Activated CD4-positive, alpha-beta memory T cell treated with anti-CD3 and anti-CD28 coated beads, Interleukin-2, amount 10 ng/mL, durations not matched to agents 7 days and 5 days (primary cell): Measurements from ENCODE around the gene GADD45GIP1. TPM values are rescaled to one million over a fixed set of nuclear protein-coding genes. Genes with fewer than 3 reads are reported as not detected.
A peak's percentile ranks its signal among the peaks of the same experiment; 100 is the strongest.

Experiments
- CTCF ChIA-PET: fragments of 350-600 bp; sonication (Branson Sonifier 250); formaldehyde crosslinking; loops from one replicate; lab custom pipeline; 2021; ENCODE audit warnings: antibody characterized with exemption, inconsistent platforms; lab: Charles Lee
- POLR2A ChIA-PET: fragments of 350-600 bp; sonication (Branson Sonifier 250); formaldehyde crosslinking; loops from one replicate; lab custom pipeline; 2021; ENCODE audit warnings: antibody characterized with exemption; lab: Charles Lee
- DNase-seq: peaks from one replicate; pipeline ENCODE4 v3.0.0-alpha.2; 2020
- H3K27ac Mint-ChIP-seq: one replicate; pipeline ENCODE4 v1.8.0; 2021; ENCODE audit warnings: mild to moderate bottlenecking, mixed read lengths
- H3K27me3 Mint-ChIP-seq: one replicate; pipeline ENCODE4 v1.8.0; 2021; ENCODE audit warnings: mixed read lengths
- H3K36me3 Mint-ChIP-seq: one replicate; pipeline ENCODE4 v1.8.0; 2021; ENCODE audit warnings: low read depth, mixed read lengths
- H3K4me1 Mint-ChIP-seq: one replicate; pipeline ENCODE4 v1.8.0; 2021; ENCODE audit warnings: mixed read lengths
- H3K4me3 Mint-ChIP-seq: one replicate; pipeline ENCODE4 v1.8.0; 2021; ENCODE audit warnings: mild to moderate bottlenecking, mixed read lengths
- H3K9me3 Mint-ChIP-seq: one replicate; pipeline ENCODE4 v1.8.0; 2021; ENCODE audit warnings: mixed read lengths
- total RNA-seq, 2 experiments: library from RNA; stranded (reverse); gene quantifications; one replicate each; pipeline ENCODE4 v1.2.3, GENCODE V29; 2021

Gene GADD45GIP1
- total RNA-seq, 2 experiments from 2014 or later = 17.5 to 18.4 TPM

GRCh38 chr19:12944104-12944674 lies 12.8 kb downstream of the GADD45GIP1 start:
- no peak for DNase-seq
- ChIA-PET POLR2A (interaction anchor here (5.4 kb wide), 1 partner anchor 11 kb away, joined by 43 read pairs; the partner anchor contains the start of gene GADD45GIP1), CTCF (interaction anchor here (1.2 kb wide), 1 partner anchor 59 kb away, joined by 3 read pairs; no protein-coding TSS in a partner anchor)
- Mint-ChIP-seq H3K27me3 (no peaks in the 10 kb centered on the region), H3K4me3 (no peak overlapping the region), H3K9me3 (no peaks in the 10 kb centered on the region), H3K36me3 (peaks cover 86% of the 10 kb centered on the region), H3K4me1 (peaks cover 82% of the 10 kb centered on the region), H3K27ac (peak overlapping the region; percentile 92)

GRCh38 chr19:12943437-12944044 lies 13.5 kb downstream of the GADD45GIP1 start:
- H3K9me3 Mint-ChIP-seq = no peaks in the 10 kb centered on the region
- peak overlapping the region; percentile 13 for H3K4me3 Mint-ChIP-seq
- no peak for DNase-seq
- H3K36me3 Mint-ChIP-seq = peaks cover 88% of the 10 kb centered on the region
- peak overlapping the region; percentile 78 for H3K27ac Mint-ChIP-seq
- POLR2A ChIA-PET = interaction anchor here (0.6 to 5.4 kb wide), 2 partner anchors 12 to 212 kb away, joined by 3 to 43 read pairs; partner anchors contain the start of gene GADD45GIP1
- CTCF ChIA-PET = interaction anchor here (1.2 kb wide), 1 partner anchor 59 kb away, joined by 3 read pairs; no protein-coding TSS in a partner anchor
- H3K4me1 Mint-ChIP-seq = peaks cover 81% of the 10 kb centered on the region
- no peaks in the 10 kb centered on the region for H3K27me3 Mint-ChIP-seq

- DNase-seq = no peak
- ChIA-PET CTCF (interaction anchor here (0.5 to 1.5 kb wide), 3 partner anchors 24 to 56 kb away, joined by 3 to 4 read pairs (median 4); no protein-coding TSS in a partner anchor), POLR2A (interaction anchor here (0.9 to 1.5 kb wide), 3 partner anchors 15 to 149 kb away, joined by 3 to 4 read pairs (median 3); partner anchors contain the start of genes GCDH and JUNB)
- Mint-ChIP-seq H3K27me3 (no peaks in the 10 kb centered on the region), H3K4me1 (peaks cover 76% of the 10 kb centered on the region), H3K36me3 (peaks cover 73% of the 10 kb centered on the region), H3K9me3 (no peaks in the 10 kb centered on the region), H3K27ac (peak overlapping the region; percentile 92), H3K4me3 (peak overlapping the region; percentile 99)
Measured at GRCh38 chr19:12940897-12941296, 16.1 kb downstream of the GADD45GIP1 start.

- Mint-ChIP-seq H3K27me3 (no peaks in the 10 kb centered on the region), H3K4me3 (peak overlapping the region; percentile 99), H3K9me3 (no peaks in the 10 kb centered on the region), H3K27ac (peak overlapping the region; percentile 92), H3K4me1 (peaks cover 68% of the 10 kb centered on the region), H3K36me3 (peaks cover 65% of the 10 kb centered on the region)
- no peak for DNase-seq
- POLR2A ChIA-PET = interaction anchor here (0.7 to 3.3 kb wide), 8 partner anchors 8 to 58 kb away, joined by 3 to 37 read pairs (median 9); partner anchors contain the start of genes GADD45GIP1 and GCDH
- CTCF ChIA-PET = interaction anchor here (1.0 kb wide), 1 partner anchor 55 kb away, joined by 4 read pairs; no protein-coding TSS in a partner anchor
Measured at GRCh38 chr19:12939975-12940423, 17.0 kb downstream of the GADD45GIP1 start.

GRCh38 chr19:12938779-12939601 lies 18.0 kb downstream of the GADD45GIP1 start:
- peak; percentile 51 for DNase-seq
- H3K9me3 Mint-ChIP-seq = no peaks in the 10 kb centered on the region
- ChIA-PET CTCF (interaction anchor here (0.8 to 1.0 kb wide), 2 partner anchors 26 to 54 kb away, joined by 3 to 4 read pairs; no protein-coding TSS in a partner anchor), POLR2A (interaction anchor here (0.7 to 3.3 kb wide), 14 partner anchors 9 to 213 kb away, joined by 3 to 37 read pairs (median 8); partner anchors contain the start of genes GADD45GIP1, GCDH, JUNB and NACC1)
- peaks cover 56% of the 10 kb centered on the region for H3K36me3 Mint-ChIP-seq
- H3K27me3 Mint-ChIP-seq = no peaks in the 10 kb centered on the region
- H3K4me1 Mint-ChIP-seq = peaks cover 61% of the 10 kb centered on the region
- peak overlapping the region; percentile 92 for H3K27ac Mint-ChIP-seq
- H3K4me3 Mint-ChIP-seq = peak overlapping the region; percentile 99

GRCh38 chr19:12937927-12938778 lies 18.9 kb downstream of the GADD45GIP1 start, which contains the start of gene CALR:
Gene CALR (plus strand): TSS chr19:12938609. CDS start chr19:12938680, 71 bp downstream.
- CTCF ChIA-PET = interaction anchor here (0.5 to 1.4 kb wide), 7 partner anchors 27 to 205 kb away, joined by 3 to 10 read pairs (median 3); partner anchors contain the start of gene GCDH
- DNase-seq = peak; percentile 99
- Mint-ChIP-seq H3K4me3 (peak within 1 kb of the TSS; percentile 99), H3K27me3 (no peaks in the 10 kb centered on the region), H3K4me1 (peaks cover 59% of the 10 kb centered on the region), H3K36me3 (peaks cover 52% of the 10 kb centered on the region), H3K9me3 (no peaks in the 10 kb centered on the region), H3K27ac (peak within 1 kb of the TSS; percentile 92)
- POLR2A ChIA-PET = interaction anchor here (0.7 to 3.3 kb wide), 19 partner anchors 8 to 242 kb away, joined by 3 to 37 read pairs (median 8); partner anchors contain the start of genes FBXW9, GADD45GIP1, GCDH and JUNB

- peaks cover 50% of the 10 kb centered on the region for H3K36me3 Mint-ChIP-seq
- H3K27me3 Mint-ChIP-seq = no peaks in the 10 kb centered on the region
- ChIA-PET CTCF (interaction anchor here (0.9 to 1.4 kb wide), 6 partner anchors 28 to 204 kb away, joined by 3 to 10 read pairs (median 4); partner anchors contain the start of gene GCDH), POLR2A (interaction anchor here (0.7 to 3.3 kb wide), 18 partner anchors 8 to 241 kb away, joined by 3 to 37 read pairs (median 8); partner anchors contain the start of genes FBXW9, GADD45GIP1, GCDH and JUNB)
- peak overlapping the region; percentile 92 for H3K27ac Mint-ChIP-seq
- DNase-seq = no peak
- no peaks in the 10 kb centered on the region for H3K9me3 Mint-ChIP-seq
- H3K4me1 Mint-ChIP-seq = peaks cover 61% of the 10 kb centered on the region
- H3K4me3 Mint-ChIP-seq = peak overlapping the region; percentile 99
Measured at GRCh38 chr19:12937093-12937926, 19.7 kb downstream of the GADD45GIP1 start.

- H3K27me3 Mint-ChIP-seq = no peaks in the 10 kb centered on the region
- CTCF ChIA-PET = no interaction called here
- no peaks in the 10 kb centered on the region for H3K9me3 Mint-ChIP-seq
- peaks cover 58% of the 10 kb centered on the region for H3K4me1 Mint-ChIP-seq
- H3K4me3 Mint-ChIP-seq = no peak overlapping the region
- POLR2A ChIA-PET = interaction anchor here (1.0 to 3.3 kb wide), 7 partner anchors 10 to 181 kb away, joined by 3 to 37 read pairs (median 16); partner anchors contain the start of genes JUNB, NACC1, RAD23A and SYCE2
- no peak for DNase-seq
- peaks cover 45% of the 10 kb centered on the region for H3K36me3 Mint-ChIP-seq
- no peak overlapping the region for H3K27ac Mint-ChIP-seq
Measured at GRCh38 chr19:12936582-12936981, 20.4 kb downstream of the GADD45GIP1 start.

GRCh38 chr19:12935071-12935470 lies 22.0 kb downstream of the GADD45GIP1 start:
- Mint-ChIP-seq H3K9me3 (no peaks in the 10 kb centered on the region), H3K4me1 (peaks cover 46% of the 10 kb centered on the region), H3K27me3 (no peaks in the 10 kb centered on the region), H3K27ac (no peak overlapping the region), H3K4me3 (no peak overlapping the region), H3K36me3 (peaks cover 32% of the 10 kb centered on the region)
- ChIA-PET POLR2A (no interaction called here), CTCF (no interaction called here)
- no peak for DNase-seq

- CTCF ChIA-PET = interaction anchor here (1.1 to 3.2 kb wide), 5 partner anchors 32 to 175 kb away, joined by 3 to 19 read pairs (median 4); partner anchors contain the start of genes GCDH and KLF1
- Mint-ChIP-seq H3K36me3 (peaks cover 27% of the 10 kb centered on the region), H3K4me1 (peaks cover 38% of the 10 kb centered on the region), H3K4me3 (peak within 1 kb of the TSS; percentile 99), H3K27me3 (no peaks in the 10 kb centered on the region), H3K27ac (peak within 1 kb of the TSS; percentile 87), H3K9me3 (no peaks in the 10 kb centered on the region)
- peak; percentile 93 for DNase-seq
- POLR2A ChIA-PET = interaction anchor here (0.9 to 3.1 kb wide), 17 partner anchors 9 to 236 kb away, joined by 3 to 18 read pairs (median 7); partner anchors contain the start of genes GADD45GIP1, GCDH, KLF1 and RAD23A
Measured at GRCh38 chr19:12933287-12934072, 23.5 kb downstream of the GADD45GIP1 start, which contains the start of gene FARSA. Gene FARSA (minus strand): TSS chr19:12933711. CDS start chr19:12933696, 15 bp downstream.
